NOMO-1 treated with dmso at 0.1 percent for 144 hours (cell line): ENCODE measurements around the gene REM2.
"Not testable (repeated sequence)": the region's sequence is repeated elsewhere in the genome, so short reads cannot be mapped to it uniquely, and the experiment has no call there.

ENCODE experiments used
- DNase-seq: peaks from one replicate; lab custom pipeline; 2025; ENCODE audit not compliant: unreplicated experiment; lab: John Stamatoyannopoulos, UW

Gene REM2

GRCh38 chr14:22848351-22849164, 34.5 kb upstream of the REM2 start:
- no peak for DNase-seq

DNA sequence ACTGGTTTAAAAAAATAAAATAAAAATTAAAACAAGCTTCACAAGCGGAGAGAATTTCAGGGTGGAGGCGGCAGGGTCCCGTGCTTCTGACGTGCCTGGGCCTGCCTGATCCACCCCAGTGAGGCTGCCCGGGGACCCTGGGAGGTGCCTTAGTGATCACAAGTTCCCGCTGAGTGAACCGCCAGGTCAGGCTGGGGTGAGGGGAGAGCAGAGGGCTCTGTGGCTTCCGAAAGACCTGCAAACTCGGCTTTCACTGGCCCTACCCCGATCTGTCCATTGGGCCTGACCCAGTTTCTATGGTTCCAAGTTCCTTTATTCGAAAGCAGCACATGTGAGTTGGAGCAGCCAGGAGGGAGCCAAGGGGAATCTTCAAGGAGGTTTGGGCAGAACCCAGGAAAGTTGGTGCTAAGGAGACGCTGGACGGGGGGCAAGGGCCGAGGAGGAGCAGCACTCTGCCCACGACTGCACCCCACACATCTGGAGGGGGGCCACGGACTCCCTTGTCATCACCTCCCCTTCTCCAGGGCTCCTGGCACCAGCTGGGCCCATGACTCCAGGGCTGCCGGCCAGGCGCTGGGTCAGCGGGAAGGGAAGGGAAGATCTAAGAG, 33.7 kb upstream of the REM2 start:
- no peak for DNase-seq

DNA sequence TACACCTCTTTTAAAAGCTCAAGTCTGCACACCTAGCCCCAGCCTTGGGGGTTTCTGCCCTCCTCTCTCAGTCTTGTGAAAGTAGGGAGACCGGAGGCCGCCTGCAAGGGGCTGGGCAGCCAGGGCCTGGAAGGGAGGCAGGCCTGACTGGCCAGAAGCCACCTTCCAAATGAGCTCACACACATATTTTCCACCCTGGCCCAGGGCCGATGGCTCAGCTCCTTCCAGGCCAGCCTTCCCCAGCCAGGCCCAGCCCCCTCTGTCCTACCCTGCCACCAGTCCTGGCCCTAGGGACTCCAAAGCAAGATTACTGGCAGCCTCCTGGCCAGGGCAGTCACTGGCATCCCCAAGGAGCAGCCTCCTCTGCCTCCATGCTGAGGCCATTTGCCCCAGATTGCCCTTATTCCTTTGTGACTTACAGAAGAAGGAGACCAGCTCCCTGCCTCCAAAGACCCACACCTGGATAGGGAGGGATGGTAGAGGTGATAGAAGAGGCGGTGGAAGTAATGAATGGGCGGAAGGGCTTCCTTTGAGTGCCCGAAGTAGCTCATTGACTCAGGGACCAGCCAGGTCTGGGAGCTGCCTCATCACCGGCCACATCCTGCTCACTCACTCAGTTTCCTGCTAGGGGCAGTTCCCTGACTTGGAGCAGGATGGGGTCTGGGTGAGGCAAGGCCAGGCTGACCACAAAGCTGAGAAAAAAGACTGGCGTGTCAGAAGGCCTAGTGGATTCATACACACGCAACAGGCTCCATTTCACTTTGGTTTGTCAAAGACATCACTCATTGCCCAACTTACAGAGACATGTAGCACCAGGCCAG, 31.9 kb upstream of the REM2 start:
- peak; percentile 50 for DNase-seq

GRCh38 chr14:22852178-22852577, 30.8 kb upstream of the REM2 start:
- DNase-seq = not testable (repeated sequence)

DNA sequence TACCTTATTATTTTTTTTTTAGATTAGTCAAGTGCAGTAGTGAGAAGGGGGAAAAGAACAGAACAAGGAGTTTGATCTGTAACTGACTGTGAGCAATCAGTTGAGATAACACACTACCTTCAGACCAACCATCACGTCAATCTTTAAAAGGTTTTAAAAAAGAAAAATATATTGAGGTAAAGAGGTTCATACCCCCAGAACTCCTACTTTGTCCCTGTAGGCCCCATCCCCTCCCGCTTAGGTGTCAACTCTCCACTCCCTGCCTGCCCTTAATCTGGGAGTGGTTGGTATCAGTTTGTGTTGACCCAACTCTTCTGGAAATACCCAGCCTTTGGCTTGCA, 30.5 kb upstream of the REM2 start:
- DNase-seq = no peak

DNA sequence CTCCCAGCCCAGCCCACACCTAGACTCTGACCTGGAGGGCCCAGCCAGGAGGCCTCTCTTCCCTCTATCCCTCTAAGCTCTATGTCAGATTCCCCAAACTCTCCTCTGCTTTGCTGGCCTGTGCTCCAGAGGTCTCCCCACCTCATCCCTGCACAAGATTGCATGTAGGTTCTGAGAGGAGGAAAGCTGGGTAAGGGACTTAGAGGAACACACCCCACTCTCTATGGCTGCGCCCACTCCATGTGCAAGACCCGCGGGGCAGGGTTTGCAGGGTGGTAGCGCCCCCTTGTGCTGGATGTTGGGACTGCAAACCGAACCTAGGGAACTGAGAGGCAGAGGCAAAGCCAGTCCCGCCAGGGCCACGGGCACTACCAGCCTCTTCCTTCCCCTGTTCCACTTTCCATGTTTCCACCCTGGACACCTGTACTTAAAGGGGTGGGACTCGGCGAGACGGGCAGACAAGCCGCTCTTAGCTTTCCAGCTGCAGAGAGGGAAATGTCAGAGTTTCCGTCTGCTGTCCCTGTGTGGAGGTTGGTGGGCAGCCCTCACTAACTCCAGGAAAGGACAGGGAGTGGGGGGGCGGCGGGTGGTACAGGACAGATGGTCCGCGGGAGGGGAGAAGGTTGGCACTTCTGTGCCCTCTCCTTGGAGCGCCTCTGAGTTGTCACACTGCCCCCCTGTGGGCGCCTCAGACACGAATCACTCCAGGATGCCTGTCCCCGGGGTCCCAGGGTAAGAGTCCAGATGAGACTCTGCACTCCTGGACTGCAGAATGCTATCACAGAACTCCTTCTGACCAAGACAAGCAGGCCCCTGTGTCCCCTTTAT, 29.9 kb upstream of the REM2 start:
- DNase-seq = peak; percentile 56

- not testable (repeated sequence) for DNase-seq
Observed at GRCh38 chr14:22854296-22854695, 28.7 kb upstream of the REM2 start.

DNA sequence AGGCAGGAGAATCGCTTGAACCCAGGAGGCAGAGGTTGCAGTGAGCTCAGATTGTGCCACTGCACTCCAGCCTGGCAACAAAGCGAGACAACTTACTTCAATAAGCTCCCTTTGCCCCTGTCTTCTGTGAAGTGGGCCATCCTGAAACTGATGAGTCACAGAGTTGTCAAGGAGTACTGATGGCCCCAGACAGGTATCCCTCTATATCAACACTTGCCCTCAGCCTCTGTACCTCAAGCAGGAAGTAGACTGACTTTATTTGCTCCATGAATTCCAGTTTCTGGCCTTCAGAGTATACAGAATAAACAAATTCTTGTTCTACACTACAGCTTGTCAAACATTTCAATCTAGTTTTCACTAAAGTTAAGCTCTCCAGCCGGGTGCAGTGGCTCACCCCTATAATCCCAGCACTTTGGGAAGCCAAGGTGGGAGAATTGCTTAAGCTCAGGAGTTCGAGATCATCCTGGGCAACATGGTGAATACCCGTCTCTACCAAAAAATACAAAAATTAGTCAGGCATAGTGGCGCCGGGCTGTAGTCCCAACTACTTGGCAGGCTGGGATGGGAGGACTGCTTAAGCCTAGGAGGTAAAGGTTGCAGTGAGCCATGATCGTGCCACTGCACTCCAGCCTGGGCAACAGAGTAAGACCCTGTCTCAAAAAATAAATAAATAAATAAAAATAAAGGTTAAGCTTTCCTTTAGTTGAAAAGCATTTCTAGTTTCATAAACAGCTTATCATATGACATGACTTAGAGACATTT, 27.9 kb upstream of the REM2 start:
- DNase-seq = no peak

GRCh38 chr14:22856428-22856827, 26.6 kb upstream of the REM2 start:
- no peak for DNase-seq

GRCh38 chr14:22860377-22860776, 22.6 kb upstream of the REM2 start:
- DNase-seq = not testable (repeated sequence)

DNA sequence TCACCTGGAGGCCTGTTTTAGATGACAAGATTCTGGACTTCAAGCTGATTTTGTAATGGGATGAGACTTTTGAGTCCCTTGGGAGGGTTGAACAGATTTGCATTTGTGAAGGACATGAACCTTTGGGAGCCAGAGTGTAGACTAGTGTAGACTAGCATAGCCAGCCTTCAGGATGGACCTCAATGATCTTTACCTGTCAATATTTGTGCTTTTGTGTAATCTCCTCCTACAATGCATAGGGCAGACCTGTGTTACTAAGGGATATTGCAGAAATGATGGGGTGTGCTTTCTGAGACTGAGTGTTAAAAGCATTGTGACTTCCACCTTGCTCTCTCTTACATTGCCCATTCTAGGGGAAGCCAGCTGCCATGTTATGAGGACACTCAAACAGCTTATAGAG, 21.4 kb upstream of the REM2 start:
- DNase-seq = no peak

DNA sequence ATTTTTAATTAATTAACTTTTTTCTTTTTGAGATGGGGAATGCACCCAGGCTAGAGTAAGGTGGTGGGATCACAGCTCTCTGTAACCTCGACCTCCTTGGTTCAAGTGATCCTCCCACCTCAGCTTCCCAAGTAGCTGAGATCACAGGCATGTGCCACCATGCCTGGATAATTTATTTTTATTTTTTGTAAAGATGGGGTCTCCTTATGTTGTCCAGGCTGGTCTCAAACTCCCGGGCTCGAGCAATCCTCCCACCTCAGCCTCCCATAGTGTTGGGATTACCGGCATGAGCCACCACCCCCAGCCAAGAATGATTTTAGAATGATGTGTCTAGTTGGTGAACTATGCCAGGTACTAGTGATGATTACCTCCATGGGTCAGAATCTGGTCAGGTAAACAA, 18.0 kb upstream of the REM2 start:
- DNase-seq = no peak

GRCh38 chr14:22865424-22866405, 17.3 kb upstream of the REM2 start:
- no peak for DNase-seq

GRCh38 chr14:22866874-22867273, 16.1 kb upstream of the REM2 start:
- DNase-seq = no peak

- DNase-seq = peak; percentile 76
Observed at GRCh38 chr14:22870811-22871223, 12.2 kb upstream of the REM2 start.

- peak; percentile 81 for DNase-seq
Observed at GRCh38 chr14:22871224-22872032, 11.6 kb upstream of the REM2 start, which contains the start of gene LRP10. TSS of gene LRP10 (plus strand) at chr14:22871740. CDS start at chr14:22872304, 564 bp downstream.

DNA sequence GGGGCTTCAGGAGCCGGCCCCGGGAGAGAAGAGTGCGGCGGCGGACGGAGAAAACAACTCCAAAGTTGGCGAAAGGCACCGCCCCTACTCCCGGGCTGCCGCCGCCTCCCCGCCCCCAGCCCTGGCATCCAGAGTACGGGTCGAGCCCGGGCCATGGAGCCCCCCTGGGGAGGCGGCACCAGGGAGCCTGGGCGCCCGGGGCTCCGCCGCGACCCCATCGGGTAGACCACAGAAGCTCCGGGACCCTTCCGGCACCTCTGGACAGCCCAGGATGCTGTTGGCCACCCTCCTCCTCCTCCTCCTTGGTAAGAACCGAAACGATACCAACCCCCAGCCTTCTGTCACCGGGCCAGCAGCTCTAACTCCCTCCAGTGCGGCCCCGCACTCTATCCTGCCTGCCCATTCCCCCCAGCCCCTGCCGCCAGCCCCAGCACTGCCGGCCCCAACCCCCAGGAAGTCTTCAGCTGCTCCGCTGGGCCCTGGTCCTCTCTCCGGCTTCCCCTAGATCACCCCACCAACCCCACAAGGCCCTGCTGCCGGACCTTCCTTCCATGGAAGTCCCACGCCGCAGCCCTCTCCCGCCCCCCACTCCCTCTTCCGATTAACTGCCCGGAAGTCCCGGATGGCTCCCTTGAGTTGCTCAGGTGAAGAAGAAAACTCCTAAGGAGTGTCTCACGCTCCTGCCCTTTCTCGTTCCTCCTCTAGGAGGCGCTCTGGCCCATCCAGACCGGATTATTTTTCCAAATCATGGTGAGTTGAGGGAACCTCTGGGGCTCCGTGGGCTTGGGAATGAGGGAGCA, 10.8 kb upstream of the REM2 start:
- peak; percentile 21 for DNase-seq
